A549 (cell line): Measurements from ENCODE around the gene TMEM240.
"Not testable (repeated sequence)": the region's sequence is repeated elsewhere in the genome, so short reads cannot be mapped to it uniquely, and the experiment has no call there.

Source experiments
- EHMT2 ChIP-seq: fragments of 200-600 bp; sonication (generic); IDR thresholded peaks from 2 replicates; pipeline ENCODE4 v1.6.1; 2016; ENCODE audit warnings: antibody characterized with exemption, low read depth, mild to moderate bottlenecking, moderate library complexity
- ESRRA ChIP-seq: fragments of 150-350 bp; IDR thresholded peaks from 2 replicates; pipeline ENCODE4 v1.6.1; 2014; ENCODE audit warnings: mild to moderate bottlenecking, low read length, borderline replicate concordance
- JUNB ChIP-seq: fragments of >200 bp; sonication (Bioruptor Twin); formaldehyde crosslinking; IDR thresholded peaks from 2 replicates; pipeline ENCODE4 v1.6.1; 2016

DNA sequence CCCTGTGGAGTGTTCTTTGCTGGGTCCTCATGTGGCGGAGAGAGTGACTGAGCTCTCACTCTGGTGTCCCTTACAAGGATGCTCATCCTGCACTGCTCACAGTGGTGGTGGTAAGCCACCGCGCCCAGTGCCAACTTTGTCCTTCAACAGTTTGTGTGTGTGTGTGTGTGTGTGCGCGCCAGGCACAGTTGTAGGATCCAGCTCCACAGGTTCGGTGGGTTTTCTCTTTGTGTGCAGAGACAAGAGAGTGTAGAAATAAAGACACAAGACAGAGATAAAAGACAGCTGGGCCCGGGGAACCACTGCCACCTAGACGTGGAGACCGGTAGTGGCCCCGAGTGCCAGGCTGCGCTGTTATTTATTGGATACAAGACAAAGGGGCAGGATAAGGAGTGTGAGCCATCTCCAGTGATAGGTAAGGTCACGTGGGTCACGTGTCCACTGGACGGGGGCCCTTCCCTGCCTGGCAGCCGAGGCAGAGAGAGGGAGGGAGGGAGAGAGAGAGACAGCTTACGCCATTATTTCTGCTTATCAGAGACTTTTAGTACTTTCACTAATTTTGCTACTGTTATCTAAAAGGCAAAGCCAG, 35.6 kb downstream of the TMEM240 start:
- not testable (repeated sequence) for TF ChIP-seq JUNB, EHMT2, ESRRA
